Stimulated activated CD4-positive, alpha-beta T cell treated with anti-CD3 and anti-CD28 coated beads, Interleukin-4, amount 100 ng/mL, for 1 hour (primary cell): Measurements from ENCODE around the gene SMIM7.
"Not testable (repeated sequence)": the region's sequence is repeated elsewhere in the genome, so short reads cannot be mapped to it uniquely, and the experiment has no call there.

ENCODE experiments used
- DNase-seq: peaks from one replicate; pipeline ENCODE4 v3.0.0-alpha.2; 2020

SMIM7 gene

DNA sequence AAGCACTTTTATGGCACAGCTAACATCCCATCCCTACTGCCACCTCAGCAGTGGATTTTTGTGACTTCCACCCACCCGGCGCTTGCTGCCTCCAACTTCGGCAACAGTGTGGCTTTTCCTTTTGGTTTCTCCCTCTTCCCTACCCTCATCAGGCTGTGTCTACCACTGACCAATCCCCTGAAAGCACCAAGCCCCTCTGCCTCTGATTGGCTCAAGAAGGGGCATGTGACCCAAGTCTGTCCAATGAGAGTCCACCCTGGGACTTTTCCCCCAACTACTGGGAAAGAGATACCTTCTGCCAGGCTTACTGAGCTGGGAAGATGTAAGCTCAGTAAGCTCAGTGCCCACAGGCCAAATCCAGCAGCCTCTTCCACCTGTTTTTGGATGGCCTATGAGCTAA lies 5.8 kb downstream of the SMIM7 start:
- DNase-seq = no peak

DNA sequence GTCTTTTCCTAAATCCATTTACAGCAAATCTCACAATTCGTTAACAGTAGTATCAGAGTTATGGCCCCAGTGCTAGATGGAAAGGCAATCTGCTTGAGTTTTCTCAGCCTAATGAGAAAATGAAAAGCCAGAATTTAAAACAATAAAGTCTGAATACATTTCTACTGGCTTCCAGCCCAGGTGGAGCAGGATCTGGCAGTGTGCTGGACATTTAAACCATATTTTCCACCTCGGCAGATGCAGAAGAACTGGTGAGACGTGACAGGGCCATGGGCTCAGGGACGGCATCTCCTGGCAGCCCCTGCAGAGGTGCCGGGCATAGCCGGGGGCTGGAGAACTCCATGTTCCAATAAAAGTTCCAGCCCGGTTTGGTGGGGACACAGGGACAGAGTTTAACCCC lies 7.1 kb downstream of the SMIM7 start:
- DNase-seq = no peak

DNA sequence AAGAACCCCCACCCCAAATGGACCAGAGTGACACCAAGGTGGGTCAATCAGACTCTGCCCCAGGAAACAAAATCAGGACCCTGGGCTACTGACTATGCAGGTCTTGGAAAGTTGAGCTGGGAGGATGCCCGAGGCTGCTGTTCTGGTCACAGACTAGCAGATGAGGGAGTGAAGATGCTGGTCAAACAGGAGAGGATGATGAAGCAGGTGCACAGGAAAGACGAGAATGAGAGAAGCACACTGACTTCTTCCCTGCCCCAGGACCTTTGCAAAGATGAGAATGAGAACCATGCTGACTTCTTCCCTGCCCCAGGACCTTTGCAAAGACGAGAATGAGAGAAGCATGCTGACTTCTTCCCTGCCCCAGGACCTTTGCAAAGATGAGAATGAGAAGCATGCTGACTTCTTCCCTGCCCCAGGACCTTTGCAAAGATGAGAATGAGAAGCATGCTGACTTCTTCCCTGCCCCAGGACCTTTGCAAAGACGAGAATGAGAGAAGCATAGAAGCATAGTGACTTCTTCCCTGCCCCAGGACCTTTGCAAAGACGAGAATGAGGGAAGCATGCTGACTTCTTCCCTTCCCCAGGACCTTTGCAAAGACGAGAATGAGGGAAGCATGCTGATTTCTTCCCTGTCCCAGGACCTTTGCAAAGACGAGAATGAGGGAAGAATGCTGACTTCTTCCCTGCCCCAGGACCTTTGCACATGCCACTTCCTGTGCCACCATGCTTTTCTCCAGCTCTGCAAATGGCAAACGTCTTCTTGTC lies 8.3 kb downstream of the SMIM7 start:
- not testable (repeated sequence) for DNase-seq

DNA sequence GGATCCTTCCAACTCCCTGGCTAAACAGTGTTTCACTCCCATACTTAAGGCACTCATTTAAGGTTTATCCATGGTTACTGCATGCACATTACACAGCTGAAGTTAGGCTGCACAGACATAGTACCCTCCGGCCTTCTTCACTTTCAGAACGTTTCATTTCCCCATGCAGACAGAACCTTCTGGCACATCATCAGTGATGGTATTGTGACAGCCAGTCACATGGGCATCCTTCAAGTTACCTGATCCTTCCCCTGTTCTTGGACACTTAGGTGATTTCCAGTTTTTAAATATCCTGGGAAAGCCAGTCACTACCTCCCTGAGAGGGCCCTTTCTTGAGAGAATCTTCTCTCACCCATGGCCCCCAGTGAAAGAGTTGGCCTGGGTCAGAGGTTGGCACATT lies 9.1 kb downstream of the SMIM7 start:
- DNase-seq = no peak

DNA sequence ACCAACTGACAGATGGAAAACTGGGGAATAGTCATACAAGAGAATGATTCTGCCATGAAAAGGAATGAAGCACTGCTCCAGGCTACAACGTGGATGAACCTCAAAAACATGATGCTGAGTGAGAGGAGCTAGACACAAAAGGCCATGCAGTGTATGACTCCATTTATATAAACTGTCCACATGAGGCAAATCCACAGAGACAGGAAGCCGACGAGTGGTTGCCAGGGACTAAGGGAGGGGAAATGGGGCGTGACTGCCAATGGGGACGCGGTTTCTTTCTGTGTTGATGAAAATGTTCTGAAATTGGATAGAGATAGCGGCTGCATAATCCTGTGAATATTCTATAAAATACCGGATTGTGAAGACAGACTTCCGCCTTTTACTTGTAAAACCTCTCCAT lies 10.2 kb downstream of the SMIM7 start:
- DNase-seq = no peak

DNA sequence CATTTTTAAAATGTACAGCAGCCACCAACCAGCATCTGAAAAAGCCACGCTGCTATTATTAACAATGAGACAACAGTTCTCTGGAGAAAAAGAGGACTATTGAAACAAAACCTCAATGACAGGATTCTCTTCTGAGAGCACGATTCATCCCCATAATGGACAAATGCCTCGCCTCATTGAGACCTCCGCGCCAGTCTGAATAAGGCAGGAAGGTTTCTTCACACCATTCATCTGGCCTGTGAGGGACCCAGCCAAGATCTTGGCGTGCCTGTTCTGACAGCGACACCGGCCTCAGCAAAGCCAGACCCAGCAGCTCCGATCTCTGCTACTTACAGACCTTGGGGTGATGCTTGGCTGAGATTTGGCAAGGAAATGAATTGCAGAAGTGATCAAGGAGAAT lies 14.8 kb downstream of the SMIM7 start:
- no peak for DNase-seq

DNA sequence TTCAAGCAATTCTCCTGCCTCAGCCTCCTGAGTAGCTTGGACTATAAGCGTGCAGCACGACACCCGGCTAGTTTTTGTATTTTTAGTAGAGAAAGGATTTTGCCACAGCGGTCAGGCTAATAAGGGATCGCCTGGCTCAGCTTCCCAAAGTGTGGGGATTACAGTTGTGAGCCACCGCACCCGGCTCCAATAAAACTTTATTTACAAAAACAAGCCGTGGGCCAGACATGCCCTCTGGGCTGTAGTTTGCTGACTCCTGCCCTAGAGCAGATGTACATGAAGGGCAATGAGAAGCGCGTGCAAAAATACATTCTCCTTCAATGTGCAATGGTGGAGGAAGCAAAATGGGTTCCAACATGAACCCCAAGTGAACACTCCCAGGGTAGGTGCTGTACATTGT lies 18.2 kb downstream of the SMIM7 start:
- no peak for DNase-seq

DNA sequence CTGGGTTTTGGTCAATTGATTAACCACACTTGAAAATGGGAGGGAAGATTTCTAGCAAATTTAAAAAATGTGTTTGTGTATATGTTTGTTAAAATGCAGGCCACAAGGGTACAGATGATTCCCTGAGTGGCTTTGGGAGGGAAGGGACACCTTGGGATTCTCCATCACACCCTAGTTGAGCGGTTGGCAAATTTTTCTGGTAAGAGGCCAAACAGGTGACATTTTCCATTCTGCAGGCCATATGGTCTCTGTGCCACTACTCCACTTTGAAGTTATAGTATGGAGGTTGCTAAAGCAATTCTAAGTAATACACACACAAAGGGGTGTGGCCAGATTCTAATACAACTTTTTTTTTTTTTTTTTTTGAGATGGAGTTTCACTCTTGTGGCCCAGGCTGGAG lies 19.0 kb downstream of the SMIM7 start:
- DNase-seq = no peak

DNA sequence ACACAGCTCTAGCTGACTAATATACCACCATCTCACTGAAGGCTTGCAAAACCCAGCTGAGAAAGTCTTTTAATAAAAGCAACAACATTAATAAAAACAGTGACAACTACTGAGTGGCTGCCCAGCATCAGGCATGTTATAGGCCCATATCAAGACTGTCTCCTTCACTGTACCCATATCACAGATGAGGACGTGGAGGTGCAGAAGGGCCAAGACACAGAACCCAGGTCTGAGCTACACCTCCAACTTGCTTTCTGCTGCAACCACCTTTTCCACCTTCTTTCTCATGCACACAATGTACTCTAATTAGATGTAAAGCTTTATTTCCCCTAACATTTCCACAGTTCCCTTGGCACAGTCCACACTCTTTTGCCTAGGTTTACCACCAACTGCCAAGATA lies 21.3 kb downstream of the SMIM7 start:
- no peak for DNase-seq

DNA sequence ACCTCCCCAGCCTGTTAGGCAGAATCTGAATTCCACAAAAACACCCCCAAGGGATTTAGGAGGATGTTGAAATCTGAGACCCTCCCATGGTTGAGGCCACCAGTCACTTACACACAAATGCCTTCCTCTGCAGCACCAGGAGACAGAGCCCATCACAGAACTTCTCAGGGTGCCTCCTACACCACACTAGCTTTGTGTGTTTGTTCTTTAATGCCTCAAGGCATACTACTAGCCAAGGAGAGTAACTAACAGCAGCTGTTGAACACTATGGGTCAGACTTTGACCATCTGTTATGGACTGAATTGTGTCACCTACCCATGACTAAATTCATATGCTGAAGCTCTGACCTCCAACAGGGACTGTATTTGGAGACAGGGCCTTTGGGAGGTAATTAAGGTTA lies 22.4 kb downstream of the SMIM7 start:
- DNase-seq = no peak

DNA sequence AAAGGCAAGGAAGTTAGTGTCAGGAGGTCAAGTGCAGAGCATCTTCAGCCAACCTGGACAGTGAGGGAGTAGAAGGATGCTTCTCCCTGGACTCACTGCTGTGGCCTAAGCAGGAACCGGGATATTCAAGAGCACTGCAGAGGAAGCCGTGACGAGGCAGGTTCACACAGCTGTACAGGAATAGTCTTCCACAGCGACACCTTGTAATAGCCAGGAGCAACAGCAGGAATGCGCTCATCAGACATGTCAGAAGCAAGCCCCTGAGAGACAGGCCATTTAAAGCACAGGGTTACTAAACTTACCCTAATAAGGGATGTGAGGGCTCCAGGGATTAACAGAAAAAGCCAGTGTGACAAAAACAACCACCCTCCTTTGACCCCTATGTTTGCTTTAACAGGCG lies 28.5 kb downstream of the SMIM7 start:
- DNase-seq = no peak

DNA sequence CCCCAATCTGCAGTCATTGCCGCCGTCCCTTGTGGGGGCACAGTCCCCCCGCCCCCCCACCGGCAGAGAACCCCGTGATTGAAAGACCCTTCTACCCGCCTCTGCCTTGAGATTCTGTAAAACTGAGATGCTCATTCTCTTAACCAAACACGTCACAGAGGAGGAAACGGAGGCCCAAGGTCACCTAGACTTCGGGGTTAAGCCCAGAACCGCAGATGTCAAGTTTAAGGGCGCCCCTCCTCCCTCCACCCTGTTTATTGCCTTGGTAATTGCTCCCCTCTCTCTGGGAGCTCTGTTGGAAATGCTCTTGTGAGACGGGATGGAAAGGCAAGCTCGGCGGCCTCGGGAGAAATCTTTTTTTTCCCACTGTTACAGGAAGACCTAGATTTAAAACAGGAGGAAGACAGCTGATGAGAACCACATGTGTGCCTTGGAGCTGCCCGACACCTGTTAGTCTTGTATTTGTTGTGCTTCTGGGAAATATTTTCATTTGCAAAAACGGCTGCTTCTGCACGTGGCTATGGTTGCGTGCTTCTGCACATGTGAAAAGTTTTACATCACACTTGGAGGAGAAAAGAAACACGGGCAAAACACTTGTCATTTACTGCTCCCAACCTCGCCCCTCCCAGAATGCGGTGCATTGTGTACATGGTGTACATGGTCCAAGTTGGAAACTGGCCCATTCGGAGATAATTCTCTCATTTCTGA lies 30.8 kb downstream of the SMIM7 start:
- no peak for DNase-seq

DNA sequence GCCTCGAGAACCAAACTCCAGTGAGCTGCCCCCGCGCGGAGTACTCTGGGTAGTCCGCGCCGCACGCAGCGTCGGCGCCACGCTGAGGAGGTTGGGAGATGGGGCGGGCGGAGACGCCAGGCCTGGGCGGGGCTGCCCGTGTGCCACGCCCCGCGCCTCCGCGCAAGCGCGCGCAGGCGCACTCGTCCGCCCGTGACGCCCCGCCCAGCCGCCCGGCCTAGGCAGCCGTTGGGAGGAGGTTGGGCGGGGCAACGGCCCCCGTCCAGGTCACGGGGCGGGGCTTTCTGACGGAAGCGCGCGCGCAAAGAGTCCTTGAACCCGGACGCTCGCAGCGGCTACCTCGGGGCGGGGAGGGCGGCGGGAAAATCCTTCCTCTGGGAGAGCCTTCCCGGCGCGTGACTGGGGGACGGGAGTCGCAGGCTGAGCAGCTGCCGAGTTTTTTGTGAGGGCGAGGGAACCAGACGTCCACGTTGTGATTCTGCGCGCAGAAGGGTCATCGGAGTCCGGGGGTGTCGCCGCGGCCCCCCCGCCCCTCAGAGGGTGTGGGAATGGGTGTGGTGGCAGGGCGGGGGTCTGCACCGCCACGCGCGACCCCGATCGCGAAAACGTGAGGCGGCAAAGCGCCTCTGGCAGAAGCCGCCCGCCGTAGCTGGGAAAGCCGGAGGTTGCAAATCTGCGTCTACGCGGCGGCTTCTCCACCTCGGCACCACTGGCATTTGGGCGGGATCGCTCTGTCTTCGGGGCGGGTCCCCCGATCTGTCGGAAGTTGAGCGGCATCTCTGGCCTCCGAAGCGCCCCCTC lies 31.6 kb downstream of the SMIM7 start, which contains the start of gene MED26:
TSS of gene MED26 (minus strand) at position 22 of the 801 bp plus-strand sequence. CDS start 261 bp downstream, outside the sequence.
- DNase-seq = peak; percentile 95

DNA sequence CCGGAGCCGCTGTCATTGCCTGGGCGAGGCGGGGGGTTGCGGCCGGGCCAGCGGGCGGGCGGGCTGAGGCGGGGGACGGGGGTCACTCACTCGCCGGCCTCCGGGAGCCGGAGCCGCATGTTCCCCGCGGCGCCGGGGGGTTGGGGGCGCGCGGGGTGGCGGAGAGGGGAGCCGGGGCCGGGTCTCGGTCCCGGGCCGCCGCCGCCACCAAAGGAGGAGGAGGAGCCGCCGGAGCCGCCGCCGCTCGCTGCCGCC lies 32.1 kb downstream of the SMIM7 start:
- DNase-seq = no peak

DNA sequence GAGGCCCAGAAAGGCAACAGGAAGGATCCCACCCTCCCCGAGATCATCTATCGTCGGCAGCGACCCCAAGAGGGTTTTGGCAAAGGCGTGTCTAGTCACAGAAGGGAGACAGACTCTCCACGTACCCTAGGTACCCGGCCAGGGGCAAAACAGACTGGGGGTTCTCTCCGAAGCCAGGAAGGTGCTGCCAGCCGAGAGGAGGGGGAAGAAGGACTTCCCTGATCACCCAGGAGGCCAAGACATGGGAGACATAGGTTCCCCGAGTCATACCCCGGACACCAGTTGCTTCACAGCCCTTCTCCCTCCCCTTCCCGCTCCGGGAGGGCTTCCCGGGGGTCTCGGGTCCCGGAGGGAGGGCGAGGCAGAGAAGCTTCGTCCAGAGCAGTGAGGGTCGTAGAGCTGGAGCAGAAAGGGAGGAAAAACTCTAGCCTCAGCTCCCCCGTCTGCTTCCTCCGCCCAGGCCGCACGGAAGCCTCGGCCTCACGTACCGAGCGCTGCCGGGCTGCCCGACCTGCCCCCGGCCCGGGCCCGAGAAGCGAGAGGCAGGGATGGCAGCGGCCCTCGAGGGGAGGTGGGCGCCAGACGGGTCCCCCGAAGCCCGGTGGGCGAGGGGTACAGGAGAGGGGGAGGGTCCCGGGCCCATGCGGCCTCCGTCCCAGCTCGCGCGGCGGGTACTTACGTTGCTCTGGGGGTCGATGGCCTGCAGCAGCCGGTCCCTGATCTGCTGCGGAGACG lies 32.6 kb downstream of the SMIM7 start:
- no peak for DNase-seq

DNA sequence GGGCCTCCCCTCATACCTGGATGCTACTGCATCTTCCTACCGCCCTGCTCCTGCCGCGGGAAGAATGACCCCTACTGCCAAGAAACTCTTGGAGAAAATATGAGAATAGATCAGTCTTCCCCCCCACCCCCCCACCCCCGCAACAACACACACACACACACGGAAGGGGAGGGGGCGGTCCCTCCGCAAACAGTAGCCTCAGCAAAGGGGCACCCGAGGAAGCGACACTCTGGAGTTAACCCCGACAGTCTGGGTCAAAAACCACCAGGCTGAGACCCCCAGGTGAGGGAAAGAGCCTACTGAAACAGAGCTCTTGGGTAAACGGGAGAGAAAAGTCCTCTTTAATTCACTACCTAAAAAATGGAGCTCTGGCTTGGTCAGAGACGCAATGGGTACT lies 33.1 kb downstream of the SMIM7 start:
- peak; percentile 28 for DNase-seq

DNA sequence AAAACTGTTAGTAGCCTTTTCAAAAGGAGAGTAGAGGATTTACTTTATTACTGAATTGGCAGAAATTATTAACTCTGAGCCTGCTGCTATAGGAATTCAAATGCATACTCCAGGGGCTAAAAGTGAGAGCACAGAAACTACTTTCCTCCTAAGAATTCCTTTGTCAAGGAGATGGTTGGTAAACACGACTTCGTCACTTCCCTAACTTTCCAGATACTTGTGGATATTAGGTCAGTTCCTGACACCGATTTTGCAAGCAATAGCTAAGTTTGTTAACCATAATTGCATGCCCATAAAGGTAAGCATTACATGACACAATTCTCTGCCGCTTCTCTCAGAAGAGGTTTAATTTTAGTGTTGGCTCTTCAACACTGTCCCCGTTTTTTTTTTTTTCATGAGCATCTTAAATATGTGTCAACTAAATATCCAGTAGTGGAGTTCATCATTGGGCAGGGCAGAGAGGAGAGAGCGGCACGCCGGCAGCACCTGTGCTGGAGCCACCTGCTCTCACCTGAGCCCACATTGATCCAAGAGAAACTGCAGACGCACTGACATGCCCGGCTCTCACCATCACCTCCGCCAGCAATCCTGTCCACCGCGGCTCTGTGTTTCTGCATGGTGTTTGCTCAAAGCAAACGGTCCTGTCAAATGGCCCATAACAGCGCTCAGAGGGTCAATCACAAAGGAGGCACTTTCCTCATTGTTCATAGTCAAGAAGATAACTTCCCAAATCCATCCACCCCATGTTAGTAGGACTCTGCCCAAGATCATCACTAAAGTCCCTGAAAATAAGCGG lies 34.6 kb downstream of the SMIM7 start:
- DNase-seq = no peak

DNA sequence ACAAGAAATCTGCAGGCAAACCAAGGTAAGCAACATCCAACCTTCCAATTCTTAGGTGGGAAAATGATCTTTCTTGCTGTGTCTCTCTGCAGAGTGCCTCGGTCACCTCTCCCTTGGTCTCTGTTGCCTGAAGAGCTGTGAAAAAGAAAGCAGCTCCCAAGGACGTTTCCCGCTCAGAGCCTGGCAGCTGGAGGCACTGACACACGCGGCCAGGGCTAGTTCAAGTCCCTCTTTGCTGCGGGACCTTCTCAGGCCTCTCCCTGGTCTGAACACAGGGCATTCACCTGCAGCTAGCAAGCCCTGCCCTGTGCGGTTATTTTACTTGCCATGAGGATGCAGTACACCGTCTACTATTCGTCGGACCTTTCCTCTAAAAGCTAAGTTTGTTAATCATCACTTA lies 35.7 kb downstream of the SMIM7 start:
- DNase-seq = no peak

DNA sequence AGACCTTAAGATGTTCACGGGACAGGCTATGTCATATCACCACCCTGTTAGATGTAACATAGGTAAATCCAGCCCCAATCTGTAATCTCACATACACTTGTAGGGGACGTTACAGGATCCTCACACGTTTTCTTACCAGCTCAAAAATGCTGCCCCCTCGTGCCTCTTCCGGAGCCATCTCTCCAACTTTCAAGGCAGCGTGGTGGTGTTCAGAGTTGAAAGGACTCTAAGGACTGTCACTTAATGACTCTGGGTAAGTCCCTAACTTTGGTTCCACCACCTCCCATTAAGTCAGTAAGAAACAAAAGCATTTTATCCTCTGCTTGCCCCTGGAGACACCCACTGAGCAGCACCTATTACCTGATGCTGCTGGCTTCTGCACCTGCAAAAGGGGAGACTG lies 36.4 kb downstream of the SMIM7 start:
- no peak for DNase-seq

DNA sequence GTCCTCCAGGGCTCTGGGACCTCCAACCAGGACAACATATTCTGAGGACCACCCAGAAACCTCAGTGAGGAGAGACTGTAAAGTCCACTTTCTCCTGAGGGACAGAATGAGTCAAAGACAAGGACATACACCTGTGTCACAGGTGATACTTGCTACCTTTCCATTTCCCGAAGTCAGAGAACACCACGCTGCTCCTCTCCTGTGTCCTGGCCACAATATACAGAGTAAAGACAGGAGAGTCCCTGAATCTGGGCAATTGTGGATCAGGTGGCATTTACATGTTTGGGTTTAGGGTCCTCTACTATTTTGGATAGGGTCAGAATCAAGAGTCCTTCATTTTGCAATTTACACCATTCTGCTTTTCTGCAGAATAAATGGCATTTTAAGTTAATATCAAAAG lies 36.9 kb downstream of the SMIM7 start:
- no peak for DNase-seq

DNA sequence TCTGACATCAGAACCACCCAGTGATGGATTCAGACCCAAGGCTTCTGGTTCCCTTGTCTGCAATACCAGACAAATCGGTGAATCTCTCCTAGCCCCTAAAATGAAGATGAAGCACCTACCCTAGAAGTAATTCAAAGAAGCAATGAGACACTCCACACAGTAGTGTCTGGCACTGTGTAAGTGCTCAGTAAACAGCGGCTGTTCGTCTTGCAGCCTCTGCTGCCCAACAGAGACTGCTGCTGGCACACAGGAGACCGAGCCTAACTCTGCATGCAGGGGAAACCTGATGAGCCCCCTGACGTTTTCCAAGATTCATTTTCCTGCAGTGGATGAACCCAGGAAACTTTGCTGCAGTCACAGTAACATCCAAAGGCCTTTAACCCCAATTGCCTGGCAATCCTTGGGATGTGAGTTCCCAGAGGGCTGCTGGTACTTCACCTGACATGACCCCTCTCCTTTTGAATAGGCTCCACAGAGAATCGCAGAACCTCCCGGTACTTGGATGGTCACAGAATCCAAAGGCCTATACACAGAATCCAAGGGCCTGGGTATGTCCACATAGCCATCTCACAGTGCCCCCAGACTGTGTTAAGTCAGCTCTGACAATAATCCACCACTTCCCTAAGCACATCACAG lies 38.7 kb downstream of the SMIM7 start:
- no peak for DNase-seq

DNA sequence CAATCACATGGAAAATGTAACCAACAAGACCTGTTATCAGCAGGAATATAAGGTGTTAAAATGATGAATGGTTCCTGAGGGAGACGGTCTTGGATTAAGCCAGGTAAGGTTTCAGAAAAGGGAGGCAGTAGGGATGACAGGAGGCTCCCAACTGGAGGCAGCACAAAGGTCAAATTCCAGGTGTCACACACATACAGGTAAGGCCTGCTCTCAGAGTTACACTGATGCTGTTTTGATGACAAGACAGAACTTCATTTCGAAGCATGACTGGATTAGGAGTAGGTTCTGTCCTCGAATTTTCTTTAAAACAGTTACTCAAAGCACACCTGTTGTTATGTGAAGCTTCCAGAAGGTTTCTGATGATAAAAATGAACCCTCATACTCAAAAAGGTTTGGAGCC lies 39.4 kb downstream of the SMIM7 start:
- DNase-seq = no peak
